Colon (tissue), 2 donors: Measurements from ENCODE around the gene PDE4B.

ENCODE experiments used
- FAIRE-seq: peaks from 2 replicates; lab custom pipeline; 2012; peaks lifted over from hg19 to GRCh38; lab: Jason Lieb, UNC
- donor health status: control.
- donor health status: control.

The PDE4B gene

DNA sequence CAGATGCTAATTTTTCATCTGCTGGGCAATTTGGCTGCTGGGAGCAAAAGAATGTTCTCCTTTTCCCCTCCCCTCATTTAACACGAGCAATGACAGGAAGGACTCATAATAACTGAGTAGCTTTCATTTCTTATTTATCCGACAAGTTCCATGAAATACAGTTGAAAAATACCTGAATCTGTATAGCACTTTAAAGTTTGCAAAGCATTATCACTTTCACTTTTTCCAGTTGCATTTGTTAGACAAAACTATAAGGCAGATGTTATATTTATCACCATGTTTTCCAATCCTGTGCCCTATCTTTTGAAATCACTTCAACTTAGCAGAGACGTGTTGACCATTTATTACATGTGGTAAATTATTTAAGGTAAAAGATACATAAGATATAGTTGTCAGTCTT, 390.7 kb downstream of the PDE4B start:
- FAIRE-seq = no peak

DNA sequence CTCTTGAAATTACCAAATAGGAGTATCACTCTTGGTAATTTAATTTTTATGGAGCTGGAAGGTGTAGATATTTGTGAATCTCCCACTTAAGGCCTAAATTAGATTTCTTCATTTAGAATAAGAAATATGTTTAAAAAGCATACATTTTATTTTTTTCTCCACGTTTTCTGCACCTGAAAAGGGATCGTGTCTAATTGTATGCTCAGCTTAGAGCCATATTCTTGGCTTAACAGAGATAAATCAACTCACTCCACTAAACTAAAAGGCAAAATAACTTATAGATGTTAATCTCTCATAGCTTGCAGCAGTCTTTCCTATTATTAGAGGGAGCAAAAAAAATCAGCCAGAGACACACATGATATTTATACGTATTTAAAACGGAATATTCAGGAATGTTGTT, 404.4 kb downstream of the PDE4B start:
- no peak for FAIRE-seq

DNA sequence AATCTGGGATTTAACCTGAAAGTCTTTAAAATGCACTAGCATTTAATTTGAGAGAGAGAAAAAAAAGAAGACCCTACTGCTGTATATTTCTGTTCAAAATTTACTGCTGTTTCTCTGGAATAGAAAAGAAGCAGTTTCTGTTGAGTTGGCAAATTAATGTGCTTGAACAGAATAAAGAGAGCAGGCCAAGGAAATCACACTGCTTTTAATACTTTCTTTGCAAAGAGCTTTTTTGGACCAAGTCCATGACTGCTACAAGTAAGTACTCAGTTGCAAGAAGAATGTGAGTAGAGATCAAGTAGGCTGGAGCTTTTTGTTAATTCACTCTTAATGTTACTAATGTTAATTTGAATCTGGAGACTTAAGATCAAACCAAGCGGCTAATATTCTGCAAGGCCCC, 405.1 kb downstream of the PDE4B start:
- FAIRE-seq = no peak

DNA sequence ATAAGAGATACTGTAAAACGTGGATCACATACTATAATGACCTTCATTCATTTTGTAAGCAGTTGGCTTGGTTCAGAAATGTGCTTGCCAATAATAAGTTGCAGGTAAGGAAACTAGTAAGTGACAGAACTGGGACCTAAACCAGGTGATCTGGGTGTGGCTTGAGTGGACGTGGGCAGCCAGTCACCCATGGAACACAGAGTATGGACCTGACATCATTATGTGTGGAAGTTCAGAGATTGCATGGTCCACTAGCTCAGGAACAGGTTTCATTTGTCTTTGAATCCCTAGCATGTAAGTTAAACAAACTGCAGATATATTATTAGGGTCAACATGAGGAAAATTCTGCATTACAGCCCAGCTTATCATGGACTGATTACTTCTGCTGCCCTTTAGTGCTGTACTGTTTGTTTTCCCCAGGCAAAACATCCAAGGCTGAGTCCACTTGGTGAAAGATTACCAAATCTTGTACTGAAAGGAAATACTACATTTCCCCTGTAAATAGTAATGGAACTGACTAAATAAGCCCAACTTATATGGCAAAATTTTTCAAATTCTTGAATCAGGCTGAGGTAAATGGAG, 414.0 kb downstream of the PDE4B start:
- no peak for FAIRE-seq

- no peak for FAIRE-seq
Observed at GRCh38 chr1:66207484-66207883, 414.8 kb downstream of the PDE4B start.

DNA sequence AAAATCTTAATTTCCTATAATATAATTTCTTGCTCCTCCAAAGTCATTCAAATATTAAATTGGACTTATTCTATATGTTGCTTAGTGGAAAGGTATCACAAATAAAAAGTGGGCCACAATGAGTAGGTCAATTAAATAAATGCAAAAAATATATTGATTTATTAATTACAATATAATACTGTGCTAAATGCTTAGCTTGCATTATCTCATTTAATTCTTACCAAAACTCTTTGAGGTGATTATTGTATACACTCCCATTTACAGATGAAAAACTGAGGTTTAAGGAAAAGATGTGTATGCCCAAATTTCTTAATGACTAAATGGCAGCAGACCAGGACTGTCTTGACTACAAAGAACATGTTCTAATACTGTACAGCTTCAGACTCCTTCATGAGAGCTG, 415.9 kb downstream of the PDE4B start:
- no peak for FAIRE-seq

- FAIRE-seq = no peak
Observed at GRCh38 chr1:66210635-66211244, 418.0 kb downstream of the PDE4B start.

- FAIRE-seq = no peak
Observed at GRCh38 chr1:66211521-66211920, 418.8 kb downstream of the PDE4B start.

DNA sequence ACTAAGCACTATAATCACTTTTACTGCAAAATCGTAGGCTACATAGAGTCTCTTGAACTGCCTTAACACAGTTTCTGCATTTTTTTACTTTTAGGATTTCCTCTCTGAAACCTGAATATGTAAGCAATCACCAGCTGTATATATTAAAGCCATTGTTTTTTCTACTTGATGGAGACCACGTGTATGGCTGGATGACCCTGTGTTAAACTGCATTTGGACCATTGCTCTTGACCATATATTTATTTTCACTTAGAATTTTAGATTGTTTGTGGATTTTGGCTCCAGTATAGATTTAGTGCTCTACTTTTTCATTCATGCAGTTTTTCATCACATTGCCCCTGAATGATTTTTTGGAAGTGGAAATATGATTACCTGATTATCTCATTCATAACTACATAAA, 420.8 kb downstream of the PDE4B start:
- no peak for FAIRE-seq

DNA sequence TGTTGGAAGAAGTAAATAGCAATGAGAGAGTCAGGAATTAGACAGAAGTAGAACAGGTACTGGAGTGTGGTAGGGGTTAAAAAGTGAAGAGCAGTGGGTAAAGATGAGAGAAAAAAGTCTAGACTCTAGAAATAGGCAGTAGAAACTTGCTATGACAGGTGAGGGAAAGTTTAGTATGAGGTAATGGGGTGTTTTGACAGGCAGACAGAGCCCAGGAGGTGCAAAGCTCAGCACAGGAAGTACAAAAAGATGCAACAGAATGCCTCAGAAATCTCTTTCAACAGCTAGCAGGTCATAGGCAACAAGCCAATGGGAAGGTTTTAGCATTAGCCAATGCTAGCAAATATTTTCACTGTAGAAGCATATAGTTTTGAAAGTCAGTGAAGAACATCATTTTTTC, 422.2 kb downstream of the PDE4B start:
- no peak for FAIRE-seq

DNA sequence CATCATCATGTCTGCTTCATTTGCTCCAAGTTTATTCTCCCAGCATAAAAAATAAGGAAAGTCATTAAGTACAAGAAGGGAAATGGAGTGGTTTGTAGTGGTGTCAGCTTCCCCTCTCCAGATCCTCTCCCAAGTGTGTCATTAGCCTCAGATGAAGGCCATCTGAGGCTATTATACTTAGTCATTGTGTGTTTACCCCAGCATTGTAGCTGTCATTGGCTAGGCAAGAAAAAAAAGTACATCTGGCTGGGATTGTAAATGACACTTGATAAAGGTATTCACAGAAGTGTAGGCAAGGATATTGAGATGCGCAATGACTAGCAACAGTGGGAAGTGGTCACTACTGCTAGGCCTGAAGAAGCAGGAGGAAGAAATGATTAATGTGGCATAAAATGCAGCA, 424.3 kb downstream of the PDE4B start:
- no peak for FAIRE-seq

GRCh38 chr1:66217561-66217960, 424.9 kb downstream of the PDE4B start:
- no peak for FAIRE-seq

- FAIRE-seq = no peak
Observed at GRCh38 chr1:66220477-66220876, 427.8 kb downstream of the PDE4B start.

DNA sequence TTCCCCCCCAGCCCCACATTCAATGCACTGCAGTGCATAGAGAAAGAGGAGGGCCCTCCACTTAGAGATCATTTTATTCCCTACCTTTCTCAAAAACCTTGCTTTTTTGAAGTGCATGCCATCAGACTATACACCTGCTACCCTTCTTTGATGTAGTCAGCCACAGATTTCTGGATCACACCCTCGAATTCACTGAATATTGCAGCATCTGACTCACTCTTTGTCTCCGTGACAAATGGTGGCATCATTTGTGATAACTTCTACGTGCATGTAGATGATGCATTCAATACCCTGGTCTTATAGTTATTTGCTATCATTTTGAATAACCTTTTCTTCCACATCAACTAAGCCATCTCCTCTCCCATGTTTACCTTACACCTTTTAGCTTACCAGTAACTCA, 431.0 kb downstream of the PDE4B start:
- FAIRE-seq = no peak

GRCh38 chr1:66226985-66227384, 434.3 kb downstream of the PDE4B start:
- no peak for FAIRE-seq

GRCh38 chr1:66227966-66228365, 435.3 kb downstream of the PDE4B start:
- FAIRE-seq = no peak

DNA sequence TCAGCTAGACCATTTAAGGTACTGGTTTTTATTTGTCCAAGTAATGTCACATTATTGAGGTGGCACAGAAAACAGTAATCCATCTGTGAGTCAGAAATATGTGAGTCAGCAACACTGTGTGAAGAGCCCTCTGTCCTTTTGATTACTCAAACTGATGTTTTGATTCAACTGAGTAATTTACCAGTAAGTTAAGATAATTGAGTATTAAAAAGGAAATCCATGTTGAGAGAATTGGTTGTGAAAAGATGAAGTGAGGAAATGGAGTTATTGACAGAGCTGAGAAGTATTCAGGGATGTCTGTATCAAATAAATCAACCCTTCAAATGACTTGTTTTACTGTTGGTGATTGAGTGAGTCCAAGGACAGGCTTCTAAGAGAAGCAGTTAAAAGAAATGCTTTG, 438.5 kb downstream of the PDE4B start:
- FAIRE-seq = no peak

GRCh38 chr1:66231681-66232463, 439.2 kb downstream of the PDE4B start:
- no peak for FAIRE-seq

DNA sequence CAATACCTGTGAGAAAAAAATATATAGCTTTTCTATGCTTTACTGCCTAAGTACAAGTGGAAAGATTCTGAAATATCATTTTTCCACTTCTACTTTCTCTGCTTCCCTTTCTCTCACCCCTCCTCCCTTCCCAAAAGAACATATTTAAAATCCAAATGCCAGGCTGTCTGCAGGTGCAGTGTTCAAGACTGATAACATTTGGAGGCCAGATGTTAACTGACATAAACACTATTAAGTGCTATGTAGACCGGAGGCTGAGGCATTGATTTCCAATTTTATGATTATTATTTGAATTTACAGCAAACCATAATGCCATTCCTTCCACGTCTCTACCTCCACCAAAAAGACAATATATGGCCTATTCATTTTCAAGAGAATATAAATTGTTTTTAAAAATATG, 444.3 kb downstream of the PDE4B start:
- FAIRE-seq = no peak

DNA sequence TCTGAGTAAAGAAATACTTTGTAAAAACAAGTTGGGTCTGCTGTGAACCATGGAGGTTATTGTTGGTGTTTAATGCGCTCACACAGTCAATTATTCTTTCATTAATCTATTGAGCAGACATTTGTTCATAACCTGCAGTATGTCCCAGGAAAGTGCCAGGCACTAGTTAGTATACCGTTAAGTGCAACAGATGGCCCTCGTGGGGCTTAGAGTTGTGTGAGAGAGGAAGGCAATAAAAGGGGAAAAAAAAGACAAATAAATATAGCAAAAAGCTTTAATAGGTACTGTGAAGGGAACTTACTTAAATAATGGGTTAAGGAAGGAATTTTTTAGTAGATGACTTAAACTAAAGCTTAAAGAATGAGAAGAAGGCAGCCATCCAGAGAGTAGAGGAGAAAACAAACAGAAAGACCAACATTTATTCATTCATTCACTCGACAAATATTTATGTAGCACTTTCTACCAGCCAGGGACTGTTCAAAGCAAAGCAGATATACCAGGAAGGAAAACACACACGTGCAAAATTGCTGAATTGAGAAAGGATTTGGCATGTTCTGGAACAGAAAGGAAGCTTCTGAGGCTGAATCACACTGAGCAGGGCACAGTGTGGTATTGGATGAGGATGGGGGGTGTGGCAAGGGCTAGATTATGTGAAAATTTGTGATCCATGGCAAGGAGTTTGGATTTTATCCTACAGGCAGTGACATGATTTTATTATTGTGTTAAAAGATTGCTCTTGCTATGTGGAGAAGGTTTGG, 445.2 kb downstream of the PDE4B start:
- no peak for FAIRE-seq

DNA sequence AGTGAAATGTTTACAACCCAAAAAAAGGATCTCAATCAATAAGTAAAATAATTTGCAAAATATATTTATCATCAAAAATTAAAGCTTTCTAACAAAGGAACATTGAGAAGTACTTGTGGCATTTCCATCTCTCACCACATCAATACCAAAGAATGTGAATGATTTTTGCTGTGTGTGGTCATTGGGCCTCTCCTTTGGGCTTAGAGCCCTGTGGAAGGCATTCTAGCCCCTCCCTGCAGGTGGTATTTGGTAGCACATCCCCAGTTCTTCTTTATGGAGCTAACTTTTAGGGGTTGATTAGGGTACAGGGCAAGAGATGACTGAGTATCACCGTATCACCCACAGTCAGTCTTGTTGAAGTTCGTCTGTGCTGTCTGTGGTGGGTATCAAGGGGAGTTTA, 447.1 kb downstream of the PDE4B start:
- no peak for FAIRE-seq

- FAIRE-seq = no peak
Observed at GRCh38 chr1:66240491-66241484, 448.1 kb downstream of the PDE4B start.
